Esophagus squamous epithelium (tissue), 5 donors: Measurements from ENCODE around the gene ERC1. TPM values are rescaled to one million over a fixed set of nuclear protein-coding genes. Genes with fewer than 3 reads are reported as not detected.

Source experiments
- DNase-seq: peaks from one replicate; lab custom pipeline; 2025; lab: John Stamatoyannopoulos, UW
- H3K27ac ChIP-seq, 4 donors: fragments of 200-600 bp; sonication (generic); one replicate each; pipeline ENCODE4 v1.5.1; 2016 to 2019; ENCODE audit warnings: mild to moderate bottlenecking in 1 of 4
- H3K27me3 ChIP-seq, 4 donors: fragments of 200-600 bp; sonication (generic); 1 replicate in 3 of 4; 2 replicates in 1 of 4; pipeline versions ENCODE4 v1.5.1 to v1.6.0; 2017 to 2021; ENCODE audit warnings: antibody characterized with exemption in 1 of 4
- H3K36me3 ChIP-seq, 3 donors: fragments of 200-600 bp; sonication (generic); one replicate each; pipeline ENCODE4 v1.5.1; 2016 to 2019
- H3K4me1 ChIP-seq, 3 donors: fragments of 200-600 bp; sonication (generic); one replicate each; pipeline ENCODE4 v1.5.1; 2017 to 2019
- H3K4me3 ChIP-seq, 4 donors: fragments of 200-600 bp; sonication (generic); 1 replicate in 3 of 4; 2 replicates in 1 of 4; pipeline ENCODE4 v1.5.1; 2016 to 2019; ENCODE audit warnings: mild to moderate bottlenecking in 2 of 4, moderate library complexity in 1 of 4
- H3K9me3 ChIP-seq, 3 donors: fragments of 200-600 bp; sonication (generic); one replicate each; pipeline ENCODE4 v1.5.1; 2016 to 2019
- CTCF ChIP-seq, 6 experiments: fragments of 450-650 bp in 4 of 6; fragments of 200-600 bp in 2 of 6; sonication (generic) in 2 of 6; IDR thresholded peaks; one replicate each; pipeline ENCODE4 v1.5.1; 2016 to 2019; ENCODE audit warnings: antibody characterized with exemption in 6 of 6, mild to moderate bottlenecking in 4 of 6, moderate library complexity in 4 of 6
- POLR2A ChIP-seq, 4 donors: fragments of 450-650 bp; IDR thresholded peaks; one replicate each; pipeline ENCODE4 v1.6.1; 2017; ENCODE audit warnings: antibody characterized with exemption in 4 of 4, mild to moderate bottlenecking in 4 of 4, moderate library complexity in 3 of 4
- WGBS, 2 donors: methylation state at CpG; one replicate each; pipeline ENCODE4 v1.1.5; 2018; 5-methylcytosine and 5-hydroxymethylcytosine counted together
- intact Hi-C: fragments of 100-400 bp; cut with DNase I; formaldehyde crosslinking; loops from one replicate; pipeline ENCODE4 v1.15.0; 2022
- total RNA-seq, 4 donors: library from RNA; depleted of rRNA; stranded (reverse); fragments of >200 nt; gene quantifications; one replicate each; pipeline ENCODE4 v1.1.0, GENCODE V29; 2016
- donor health status: DM: yes; HTN: yes; CAD: no.

Gene ERC1
- total RNA-seq, 4 donors from 2014 or later = 19.0 to 50.7 (median 37.5) TPM

- WGBS, 2 donors = 94% methylated on average over 1 of the region's 1 CpG
- Histone ChIP-seq H3K4me1 (peaks cover 10 to 38% (median 11%) of the 10 kb centered on the region in 3 donors), H3K36me3 (peaks cover 0 to 8% (median 0%) of the 10 kb centered on the region in 3 donors), H3K27ac (peak overlapping the region in 1 of 4 donors; percentile 70), H3K27me3 (no peaks in the 10 kb centered on the region), H3K4me3 (no peak overlapping the region), H3K9me3 (no peaks in the 10 kb centered on the region)
- intact Hi-C loops = no loop called here
- DNase-seq = no peak
- TF ChIP-seq POLR2A (IDR thresholded peaks at IDR 0.05) (no peak), CTCF (IDR thresholded peaks at IDR 0.05) (no peak)
Observed at GRCh38 chr12:1320021-1320420, 329.0 kb downstream of the ERC1 start.

- no peak for DNase-seq
- H3K36me3 ChIP-seq = no peaks in the 10 kb centered on the region
- no peaks in the 10 kb centered on the region for H3K9me3 ChIP-seq
- WGBS, 2 donors = 66 to 69% methylated on average over 3 of the region's 3 CpGs
- no peaks in the 10 kb centered on the region for H3K27me3 ChIP-seq
- intact Hi-C loops = no loop called here
- no peak overlapping the region for H3K27ac ChIP-seq
- H3K4me3 ChIP-seq = no peak overlapping the region
- H3K4me1 ChIP-seq = peaks cover 10 to 48% (median 11%) of the 10 kb centered on the region in 3 donors
- TF ChIP-seq CTCF (IDR thresholded peaks at IDR 0.05) (no peak), POLR2A (IDR thresholded peaks at IDR 0.05) (no peak)
Observed at GRCh38 chr12:1322821-1323220, 331.8 kb downstream of the ERC1 start.

- no peak overlapping the region for H3K27ac ChIP-seq
- no peaks in the 10 kb centered on the region for H3K27me3 ChIP-seq
- H3K4me1 ChIP-seq = peaks cover under 1 to 36% (median under 1%) of the 10 kb centered on the region in 3 donors
- DNase-seq = no peak
- TF ChIP-seq POLR2A (IDR thresholded peaks at IDR 0.05) (no peak), CTCF (IDR thresholded peaks at IDR 0.05) (no peak)
- 82 to 92% methylated on average over 4 of the region's 4 CpGs for WGBS, 2 donors
- H3K4me3 ChIP-seq = no peak overlapping the region
- H3K36me3 ChIP-seq = peaks cover 0 to 4% (median 0%) of the 10 kb centered on the region in 3 donors
- H3K9me3 ChIP-seq = no peaks in the 10 kb centered on the region
- intact Hi-C loops = no loop called here
Observed at GRCh38 chr12:1324099-1324498, 333.1 kb downstream of the ERC1 start.

GRCh38 chr12:1324910-1325309 lies 333.9 kb downstream of the ERC1 start:
- Histone ChIP-seq H3K4me3 (no peak overlapping the region), H3K27ac (no peak overlapping the region), H3K27me3 (no peaks in the 10 kb centered on the region), H3K36me3 (peaks cover 0 to 4% (median 0%) of the 10 kb centered on the region in 3 donors), H3K9me3 (no peaks in the 10 kb centered on the region), H3K4me1 (peaks cover 0 to 28% (median 0%) of the 10 kb centered on the region in 3 donors)
- DNase-seq = no peak
- intact Hi-C loops = no loop called here
- 55 to 60% methylated on average over 5 of the region's 5 CpGs for WGBS, 2 donors
- TF ChIP-seq CTCF (IDR thresholded peaks at IDR 0.05) (no peak), POLR2A (IDR thresholded peaks at IDR 0.05) (no peak)

GRCh38 chr12:1325666-1326065 lies 334.6 kb downstream of the ERC1 start:
- WGBS, 2 donors = 23 to 32% methylated on average over 1 of the region's 1 CpG
- intact Hi-C loops = no loop called here
- no peaks in the 10 kb centered on the region for H3K9me3 ChIP-seq
- H3K27me3 ChIP-seq = no peaks in the 10 kb centered on the region
- H3K4me1 ChIP-seq = peaks cover 0 to 23% (median 0%) of the 10 kb centered on the region in 3 donors
- no peak overlapping the region for H3K27ac ChIP-seq
- no peak overlapping the region for H3K4me3 ChIP-seq
- DNase-seq = no peak
- H3K36me3 ChIP-seq = peaks cover 0 to 4% (median 0%) of the 10 kb centered on the region in 3 donors
- no peak for TF ChIP-seq CTCF (IDR thresholded peaks at IDR 0.05)
